GM19468 (cell line): Measurements from ENCODE around the gene FAAP100.
"Not testable (repeated sequence)": the region's sequence is repeated elsewhere in the genome, so short reads cannot be mapped to it uniquely, and the experiment has no call there.

Source experiments
- ATAC-seq: cut with Tn5 transposase; IDR thresholded peaks from one replicate; pipeline ENCODE4 v1.9.1; 2021; ENCODE audit warnings: mild to moderate bottlenecking, moderate library complexity, moderate number of reproducible peaks; ENCODE audit not compliant: unreplicated experiment; ENCODE audit errors: extremely low read depth

FAAP100 gene

DNA sequence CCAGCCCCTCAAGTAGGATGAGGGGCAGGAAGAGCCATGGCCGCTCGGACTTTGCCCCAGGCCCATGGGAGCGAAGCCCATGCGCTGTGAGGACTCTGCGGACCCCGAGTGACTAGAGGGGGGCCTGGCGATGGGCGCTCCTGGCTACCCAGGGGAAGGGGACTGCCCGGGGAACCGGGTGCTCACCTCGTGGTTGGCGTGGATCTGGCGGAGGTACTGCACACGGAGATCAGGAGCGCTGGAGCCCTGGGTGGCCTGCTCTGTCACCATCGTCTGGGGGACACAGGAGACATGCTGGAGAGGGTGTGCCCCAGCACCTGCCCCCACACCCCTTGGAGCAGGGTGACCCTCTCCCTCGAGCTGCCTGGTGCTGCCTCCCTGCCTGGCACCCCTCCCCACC, 11.0 kb downstream of the FAAP100 start:
- no peak for ATAC-seq

DNA sequence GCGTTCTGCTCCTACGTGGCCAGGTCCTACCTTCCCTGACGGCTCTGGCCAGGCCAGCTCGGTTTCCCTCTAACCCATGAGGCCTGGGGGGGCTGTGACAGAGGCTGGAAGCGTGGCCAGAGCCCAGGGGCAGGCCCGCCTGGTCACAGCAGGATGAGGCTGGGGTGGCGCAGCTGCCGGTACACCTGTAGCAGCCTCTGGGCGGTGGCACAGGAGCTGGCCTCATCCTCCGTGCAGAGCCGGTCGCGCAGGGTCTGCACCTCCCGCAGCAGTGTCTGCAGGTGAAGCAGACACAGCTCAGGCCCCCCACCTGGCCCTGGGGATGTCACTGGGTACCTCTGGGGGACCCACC, 11.5 kb downstream of the FAAP100 start:
- ATAC-seq: no peak

DNA sequence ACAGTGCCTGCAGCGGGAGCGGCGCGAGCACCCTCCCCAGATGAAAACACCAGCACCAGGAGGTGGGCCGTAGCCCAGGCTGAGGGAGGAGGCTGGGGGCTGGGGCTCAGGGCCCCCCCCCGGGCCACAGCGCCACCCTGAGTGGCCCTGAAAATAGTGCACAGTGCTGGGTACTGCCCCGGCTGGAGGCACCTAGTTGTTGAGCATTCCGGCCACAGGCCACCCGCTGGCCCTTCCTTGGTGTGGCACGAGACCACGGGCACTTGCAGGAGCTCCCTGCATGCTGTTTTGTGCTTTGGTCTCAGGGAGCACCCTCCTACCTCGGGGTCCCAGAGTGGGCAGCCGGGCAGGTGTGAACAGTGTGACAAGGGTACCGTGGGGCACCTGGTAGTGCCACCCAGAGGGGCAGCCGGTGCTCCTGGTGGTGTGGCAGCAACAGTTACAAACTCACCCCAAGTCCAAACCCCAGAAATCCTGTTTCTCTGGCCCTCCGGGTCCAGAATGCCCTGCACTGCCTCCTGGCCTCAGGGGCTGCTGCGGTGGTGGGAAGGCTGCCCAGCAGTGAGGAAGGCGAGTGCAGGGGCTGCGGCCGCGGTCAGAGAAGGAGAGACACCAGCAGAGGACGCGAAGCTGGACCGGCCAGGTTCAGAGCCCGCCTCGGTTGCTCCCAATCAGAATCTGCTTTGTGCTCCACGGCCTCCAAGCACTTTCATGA, 12.0 kb downstream of the FAAP100 start:
- ATAC-seq: no peak

DNA sequence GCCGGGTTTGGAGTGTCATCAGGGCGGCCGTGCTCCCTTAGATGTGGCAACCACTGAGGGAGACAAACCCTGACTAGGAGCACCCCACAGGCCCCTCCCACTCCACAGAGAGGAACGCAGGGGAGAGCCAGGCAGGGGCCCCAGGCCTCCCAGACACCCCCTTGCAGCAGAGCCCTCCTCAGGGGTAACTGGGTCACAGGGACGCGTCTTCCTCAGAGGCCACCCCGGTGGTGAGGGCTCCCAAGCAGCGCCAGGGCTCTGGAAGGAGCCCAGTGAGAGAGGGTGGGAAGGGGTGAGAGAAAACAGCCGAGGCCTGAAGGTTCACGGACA, 12.6 kb downstream of the FAAP100 start:
- no peak for ATAC-seq

DNA sequence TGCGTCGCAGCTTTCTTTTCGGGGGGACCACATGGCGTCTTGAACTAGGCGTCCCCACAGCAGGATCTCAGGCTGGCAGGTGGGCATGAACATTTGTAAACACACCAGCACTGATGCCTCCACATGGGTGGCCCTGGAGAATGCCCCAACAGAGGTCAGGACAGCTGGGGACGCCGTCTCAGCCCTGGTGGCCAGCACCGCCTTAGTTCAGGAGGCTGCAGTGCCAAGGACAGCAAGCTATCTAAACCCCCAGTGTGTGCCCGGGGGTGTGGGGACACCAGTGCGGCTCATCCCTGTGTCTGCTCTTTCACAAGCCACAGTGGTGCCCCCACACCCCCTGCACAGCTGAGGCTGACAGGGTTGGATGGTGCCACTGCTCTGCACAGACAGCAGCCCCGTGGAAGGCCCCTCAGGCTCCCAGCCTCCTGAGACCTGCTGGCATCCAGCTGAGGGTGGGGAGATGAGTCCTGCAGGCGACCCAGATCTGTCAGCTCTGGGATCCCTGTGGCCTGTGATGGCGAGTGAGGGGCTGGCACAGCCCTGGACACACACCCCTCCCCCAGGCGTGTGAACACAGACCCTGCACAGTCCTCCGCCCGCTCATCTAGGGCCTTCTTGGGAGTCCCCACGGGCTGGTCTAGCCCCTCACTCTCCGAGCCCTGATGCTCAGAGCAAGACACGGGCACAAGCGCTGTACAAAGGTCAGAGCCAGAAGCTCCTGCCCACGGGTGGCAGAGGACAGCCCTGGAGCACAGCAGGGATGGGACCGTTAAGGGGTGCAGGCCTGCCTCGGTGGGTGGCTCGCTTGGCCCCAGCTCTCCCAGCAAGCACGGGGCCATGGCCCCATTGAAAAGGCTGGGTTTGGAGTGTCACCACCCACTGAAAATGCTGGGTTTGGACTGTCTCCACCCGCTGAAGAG, 13.2 kb downstream of the FAAP100 start:
- no peak for ATAC-seq

DNA sequence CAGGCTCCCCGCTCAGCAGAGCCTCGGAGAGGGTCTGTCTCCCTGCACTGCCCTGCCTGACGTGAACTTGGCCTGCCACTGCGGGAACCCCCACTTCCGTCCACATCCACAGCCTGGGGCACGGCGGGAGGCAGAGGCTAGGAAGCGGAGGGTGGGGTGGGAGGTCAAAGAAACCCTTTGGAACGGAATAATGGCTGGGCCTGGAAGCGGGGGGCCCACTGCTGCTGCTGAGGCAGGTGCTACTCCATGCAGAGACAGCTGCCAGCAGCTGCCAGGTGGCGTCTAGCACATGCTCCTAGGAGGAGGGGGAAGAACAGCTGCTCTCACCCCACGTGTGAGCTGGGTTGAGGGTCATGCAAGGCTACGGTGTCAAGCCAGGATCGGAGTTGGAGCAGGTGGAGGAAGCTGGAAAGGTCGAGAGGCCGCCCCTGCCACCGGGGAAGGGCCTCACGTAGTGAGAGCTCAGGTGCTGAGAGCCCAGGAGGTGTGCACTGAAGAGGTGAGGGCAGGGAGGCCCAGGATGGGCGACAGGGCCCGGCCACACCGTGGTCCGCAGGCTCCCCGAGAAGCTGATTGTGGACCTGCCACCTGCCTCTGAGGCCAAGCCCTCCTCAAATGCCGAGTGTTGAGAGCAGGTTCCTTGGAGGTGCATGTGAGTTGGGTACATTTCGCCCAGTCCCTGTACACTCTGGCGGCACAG, 14.1 kb downstream of the FAAP100 start:
- no peak for ATAC-seq

DNA sequence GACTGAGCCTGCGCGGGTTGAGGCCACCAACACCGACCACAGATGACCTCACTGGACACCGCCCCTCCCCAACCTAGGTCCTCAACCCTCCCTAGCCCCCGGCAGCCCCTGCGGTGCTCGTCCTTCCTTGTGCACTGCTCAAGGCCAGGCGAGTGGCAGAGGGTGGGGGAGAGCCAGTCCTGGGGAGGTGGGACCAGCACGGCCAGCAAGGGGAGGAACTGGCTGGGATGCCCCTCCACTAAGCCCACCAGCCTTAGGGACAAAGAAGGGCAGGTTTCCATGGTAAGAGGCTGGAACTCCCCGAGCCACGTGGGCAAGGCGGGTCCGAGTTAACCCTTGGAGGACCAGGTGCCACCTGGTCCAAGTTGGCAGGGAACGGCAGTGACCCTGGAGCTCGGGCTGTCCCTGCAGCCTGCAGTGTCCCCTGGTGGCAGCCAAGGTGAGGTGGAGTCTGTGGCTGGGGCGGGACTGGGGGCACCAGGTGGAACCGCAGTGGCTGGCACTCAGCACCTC, 14.8 kb downstream of the FAAP100 start:
- no peak for ATAC-seq

DNA sequence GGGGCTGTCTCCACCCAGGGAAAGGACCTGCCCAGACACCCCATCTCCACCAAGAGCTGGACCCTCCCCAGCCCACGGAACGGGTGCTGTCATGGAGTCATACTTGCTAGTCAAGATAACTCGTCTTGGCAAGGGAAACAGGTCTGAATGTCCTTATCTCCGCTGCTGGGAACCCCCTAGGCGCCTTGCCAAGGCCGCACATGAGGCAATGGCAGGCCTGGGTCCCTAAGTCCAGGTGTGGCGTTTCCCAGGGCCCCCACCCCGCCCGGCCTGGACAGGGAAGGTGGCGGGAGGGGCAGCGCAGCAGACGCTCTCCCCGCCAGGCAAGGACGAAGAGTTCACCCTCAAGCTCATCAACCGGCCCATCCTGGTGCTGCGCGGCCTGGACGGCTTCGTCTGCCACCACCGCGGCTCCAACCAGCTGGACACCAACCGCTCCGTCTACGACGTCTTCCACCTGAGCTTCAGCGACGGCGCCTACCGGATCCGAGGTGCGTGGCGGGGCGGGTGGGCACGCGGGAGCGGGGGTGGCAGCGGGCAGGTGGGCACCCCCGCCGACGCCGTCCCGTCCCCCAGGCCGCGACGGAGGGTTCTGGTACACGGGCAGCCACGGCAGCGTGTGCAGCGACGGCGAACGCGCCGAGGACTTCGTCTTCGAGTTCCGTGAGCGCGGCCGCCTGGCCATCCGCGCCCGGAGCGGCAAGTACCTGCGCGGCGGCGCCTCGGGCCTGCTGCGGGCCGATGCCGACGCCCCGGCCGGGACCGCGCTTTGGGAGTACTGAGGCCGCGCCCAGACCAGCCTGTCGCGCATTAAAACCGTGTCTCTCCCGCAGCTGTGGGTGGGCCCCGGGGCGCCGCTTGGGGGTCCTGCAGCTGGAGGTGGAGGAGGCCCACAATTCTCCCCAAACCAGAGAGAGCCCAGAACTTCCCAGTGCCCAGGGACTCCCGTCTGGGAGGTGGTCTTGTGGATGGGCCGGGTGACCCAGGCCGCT, 15.6 kb downstream of the FAAP100 start:
- no peak for ATAC-seq

DNA sequence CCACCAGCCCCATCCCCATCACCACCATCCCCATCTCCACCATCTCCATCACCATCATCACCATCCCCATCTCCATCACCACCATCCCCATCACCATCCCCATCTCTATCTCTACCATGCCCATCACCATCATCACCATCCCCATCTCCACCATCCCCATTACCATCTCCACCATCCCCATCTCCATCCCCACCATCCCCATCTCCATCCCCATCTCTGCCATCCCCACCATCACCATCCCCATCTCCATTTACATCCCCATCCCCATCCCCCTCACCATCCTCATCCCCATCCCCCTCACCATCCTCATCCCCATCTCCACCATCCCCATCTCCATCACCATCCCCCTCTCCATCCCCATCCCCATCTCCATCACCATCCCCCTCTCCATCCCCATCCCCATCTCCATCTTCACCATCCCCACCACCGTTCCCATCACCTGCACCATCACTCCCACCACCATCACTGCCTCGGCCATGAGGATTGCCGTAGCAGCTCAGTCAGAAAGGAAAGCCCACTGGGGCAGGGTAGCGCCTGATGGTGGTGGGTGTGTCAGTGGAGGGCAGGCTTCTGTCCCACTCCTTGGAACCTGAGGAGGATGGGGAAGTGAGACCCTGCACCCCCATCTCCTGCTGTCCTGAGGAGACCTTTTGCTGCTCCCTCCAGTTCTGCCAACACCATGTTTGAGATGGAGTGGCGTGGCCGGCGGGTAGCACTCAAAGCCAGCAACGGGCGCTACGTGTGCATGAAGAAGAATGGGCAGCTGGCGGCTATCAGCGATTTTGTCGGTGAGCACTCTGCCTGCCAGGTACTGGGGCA, 16.5 kb downstream of the FAAP100 start:
- no peak for ATAC-seq

DNA sequence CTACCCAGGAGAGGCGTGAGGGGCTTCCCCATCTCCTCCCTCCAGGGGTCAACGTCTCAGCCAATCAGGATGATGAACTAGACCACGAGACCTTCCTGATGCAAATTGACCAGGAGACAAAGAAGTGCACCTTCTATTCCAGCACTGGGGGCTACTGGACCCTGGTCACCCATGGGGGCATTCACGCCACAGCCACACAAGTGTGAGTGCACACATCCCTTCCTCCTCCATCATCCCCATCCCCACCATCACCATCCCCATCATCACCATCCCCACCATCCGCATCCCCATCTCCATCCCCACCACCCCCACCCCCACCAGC, 17.2 kb downstream of the FAAP100 start:
- ATAC-seq: no peak

DNA sequence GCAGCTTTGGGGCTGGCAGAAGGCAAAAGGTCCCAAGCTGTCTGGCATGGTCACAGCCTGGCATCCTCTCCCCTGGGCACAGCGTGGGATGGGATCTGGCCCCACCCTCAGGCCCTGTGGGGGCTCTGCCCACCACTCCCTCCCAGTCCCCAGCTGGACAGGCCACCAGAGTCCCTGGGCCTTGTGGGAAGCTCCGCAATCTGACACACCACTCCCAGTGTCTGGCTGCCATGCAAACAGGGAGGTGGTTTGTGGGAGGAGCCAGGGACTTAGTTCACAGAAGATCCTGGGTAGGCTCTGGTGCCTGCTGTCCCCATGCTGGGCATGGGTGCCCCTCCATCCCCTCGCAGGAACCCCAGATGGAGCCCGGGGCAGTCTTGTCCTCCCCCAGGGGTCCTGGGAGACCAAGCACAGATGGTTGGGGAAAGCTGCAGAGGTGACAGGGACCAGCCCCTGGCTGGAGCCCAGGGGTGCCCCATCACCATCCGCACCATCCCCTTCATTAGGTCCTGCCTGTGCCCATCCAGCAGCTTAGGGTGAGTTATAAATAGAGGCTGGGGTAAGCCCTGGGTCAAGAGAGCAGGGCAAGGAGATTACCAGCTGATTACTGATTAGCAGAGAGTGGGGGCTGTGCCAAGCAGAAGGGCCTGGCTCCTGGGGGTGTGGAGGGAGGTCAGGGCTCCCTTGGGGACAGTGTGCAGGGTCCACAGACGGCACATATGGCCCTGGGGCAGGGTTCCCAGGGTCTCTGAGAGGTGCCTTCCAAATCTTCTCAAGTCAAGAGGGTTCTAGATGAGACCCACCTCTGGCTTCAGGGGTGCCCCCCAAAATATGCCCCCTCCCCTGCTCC, 17.8 kb downstream of the FAAP100 start:
- ATAC-seq: no peak

DNA sequence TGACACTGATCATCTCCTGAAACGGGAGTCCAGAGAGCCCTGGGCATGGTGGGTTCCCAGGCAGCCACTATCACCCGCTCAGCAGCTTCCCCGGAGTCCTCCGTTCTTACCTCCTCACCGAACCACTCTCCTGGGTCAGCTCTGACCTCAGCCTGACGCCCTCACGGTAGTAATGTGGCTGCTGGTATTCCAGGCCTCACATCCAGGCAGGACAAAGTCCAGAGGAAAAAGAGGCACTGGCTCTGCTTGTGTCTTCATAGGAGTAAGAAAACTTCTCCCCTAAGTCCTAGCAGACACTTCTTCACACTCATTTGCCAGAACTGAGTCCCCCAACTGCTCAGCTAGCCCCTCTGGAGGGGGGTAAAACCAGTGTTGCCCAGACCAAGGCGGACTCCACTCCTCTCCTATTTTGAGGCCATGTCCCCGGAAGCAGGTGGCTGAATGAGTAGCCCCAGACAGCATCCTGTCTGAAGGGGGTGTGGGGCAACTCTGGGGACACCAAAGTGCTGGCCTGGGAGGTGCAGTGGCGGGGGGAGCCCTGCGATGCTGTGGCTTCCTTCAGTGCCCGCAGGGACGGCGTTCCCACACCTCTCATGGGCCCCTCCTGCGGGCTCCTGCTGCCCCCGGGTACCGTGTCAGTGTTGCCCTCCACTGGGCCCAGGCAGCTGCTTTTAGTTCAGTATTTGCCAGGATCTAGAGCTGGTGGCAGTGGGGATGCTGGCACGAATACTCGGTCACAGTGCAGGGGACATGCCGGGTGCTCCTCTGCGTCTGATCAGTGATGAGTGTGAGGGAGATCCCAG, 18.6 kb downstream of the FAAP100 start:
- no peak for ATAC-seq

DNA sequence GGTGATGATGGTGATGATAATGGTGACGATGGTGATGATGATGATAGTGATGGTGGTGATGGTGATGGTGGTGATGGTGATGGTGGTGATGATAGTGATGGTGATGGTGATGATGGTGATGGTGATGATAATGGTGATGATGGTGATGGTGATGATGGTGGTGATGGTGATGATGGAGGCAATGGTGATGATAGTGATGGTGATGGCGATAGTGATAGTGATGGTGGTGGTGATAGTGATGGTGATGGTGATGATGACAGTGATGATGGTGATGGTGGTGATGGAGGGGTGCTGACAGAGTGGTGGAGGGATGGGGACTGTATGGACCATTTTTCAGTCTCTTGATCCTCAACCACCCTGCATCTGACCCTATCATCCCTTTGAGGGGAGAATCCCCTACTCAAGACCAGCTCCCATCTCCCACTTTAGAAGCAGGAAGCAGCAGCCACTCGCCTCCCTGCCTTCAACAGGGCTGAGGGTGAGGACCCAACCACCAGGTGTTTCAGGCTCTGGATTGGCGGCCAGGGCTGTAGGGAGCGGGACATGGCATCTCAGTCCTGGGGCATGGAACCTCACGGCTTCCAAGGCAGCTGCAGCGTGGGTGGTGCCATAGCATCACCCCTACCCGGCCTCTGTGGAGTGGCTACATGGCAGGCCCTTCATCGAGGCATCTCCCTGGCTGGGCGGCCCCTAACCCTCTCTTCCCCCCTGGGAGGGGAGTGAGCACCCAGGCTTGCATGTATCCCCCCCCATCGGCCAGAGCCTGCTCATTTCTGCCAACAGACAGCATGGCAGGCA, 19.5 kb downstream of the FAAP100 start:
- ATAC-seq: no peak

DNA sequence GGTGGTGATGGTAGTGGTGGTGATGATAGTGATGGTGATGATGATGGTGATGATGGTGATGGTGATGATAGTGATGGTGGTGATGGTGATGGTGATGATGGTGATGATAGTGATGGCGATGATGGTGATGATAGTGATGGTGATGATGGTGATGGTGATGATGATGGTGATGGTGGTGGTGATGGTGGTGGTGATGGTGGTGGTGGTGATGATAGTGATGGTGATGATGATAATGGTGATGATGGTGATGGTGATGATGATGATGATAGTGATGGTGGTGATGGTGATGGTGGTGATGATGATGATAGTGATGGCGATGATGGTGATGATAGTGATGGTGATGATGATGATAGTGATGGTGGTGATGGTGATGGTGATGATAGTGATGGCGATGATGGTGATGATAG, 20.2 kb downstream of the FAAP100 start:
- ATAC-seq: not testable (repeated sequence)

DNA sequence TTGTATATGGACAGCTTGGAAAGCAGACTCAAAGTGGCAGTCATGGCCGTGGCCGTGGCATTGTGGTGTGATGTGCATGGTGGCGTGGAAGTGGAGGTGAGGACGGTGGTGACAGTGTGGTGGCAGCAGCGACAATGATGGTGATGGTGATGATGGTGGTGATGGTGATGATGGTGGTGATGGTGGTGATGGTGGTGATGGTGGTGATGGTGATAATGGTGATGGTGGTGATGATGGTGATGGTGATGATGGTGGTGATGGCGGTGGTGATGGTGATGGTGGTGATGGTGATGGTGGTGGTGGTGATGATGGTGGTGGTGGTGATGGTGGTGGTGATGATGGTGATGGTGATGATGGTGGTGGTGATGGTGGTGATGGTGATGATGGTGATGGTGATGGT, 21.1 kb downstream of the FAAP100 start:
- not testable (repeated sequence) for ATAC-seq

DNA sequence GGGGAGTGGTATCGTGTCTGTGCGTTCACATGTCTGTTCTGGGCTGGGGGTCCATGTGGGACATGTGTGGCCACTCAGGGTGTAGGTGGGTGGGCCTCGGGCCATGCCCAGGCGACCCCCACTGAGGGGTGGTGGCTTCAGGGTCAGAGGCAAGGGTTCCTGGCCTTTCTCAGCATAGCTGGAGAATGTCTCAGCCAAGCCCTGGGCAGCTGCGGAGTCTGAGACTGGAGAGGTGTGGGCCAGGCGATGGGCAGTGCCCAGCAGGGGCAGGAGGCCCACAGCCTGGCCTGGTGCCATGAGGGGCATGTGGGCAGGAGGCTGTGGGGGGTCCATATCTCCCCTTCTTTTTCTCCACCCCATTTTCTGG, 22.7 kb downstream of the FAAP100 start:
- ATAC-seq: no peak
